Trophoblast cell (in vitro differentiated cells and primary cell): ENCODE data around the gene ESRRG.

Source experiments
- DNase-seq, 2 donors: peaks; one replicate each; pipeline ENCODE4 v3.0.0-alpha.2; 2016
- H2AFZ ChIP-seq: 2 replicates; pipeline ENCODE4 v1.6.1; 2013; ENCODE audit warnings: low read length, moderate library complexity, mild to moderate bottlenecking; ENCODE audit not compliant: insufficient read depth, poor library complexity
- H2AK5ac ChIP-seq: 2 replicates; pipeline ENCODE4 v1.6.1; 2013; ENCODE audit warnings: mild to moderate bottlenecking, low read length
- H2BK120ac ChIP-seq: 2 replicates; pipeline ENCODE4 v1.6.1; 2013; ENCODE audit warnings: low read length, mild to moderate bottlenecking, moderate library complexity; ENCODE audit not compliant: insufficient read depth, poor library complexity
- H2BK12ac ChIP-seq: 2 replicates; pipeline ENCODE4 v1.6.1; 2013; ENCODE audit warnings: mild to moderate bottlenecking, low read length, moderate library complexity
- H2BK5ac ChIP-seq: 2 replicates; pipeline ENCODE4 v1.6.1; 2013; ENCODE audit warnings: low read length, low read depth, moderate library complexity, mild to moderate bottlenecking; ENCODE audit not compliant: poor library complexity
- H3K14ac ChIP-seq: 2 replicates; pipeline ENCODE4 v1.6.1; 2013; ENCODE audit warnings: mild to moderate bottlenecking, low read length
- H3K18ac ChIP-seq: 2 replicates; pipeline ENCODE4 v1.6.1; 2013; ENCODE audit warnings: mild to moderate bottlenecking, low read length
- H3K23ac ChIP-seq: 2 replicates; pipeline ENCODE4 v1.6.1; 2013; ENCODE audit warnings: low read length
- H3K27ac ChIP-seq: 2 replicates; pipeline ENCODE4 v1.5.1; 2013; ENCODE audit warnings: low read depth, mild to moderate bottlenecking, inconsistent platforms, low read length, moderate library complexity
- H3K27me3 ChIP-seq: 2 replicates; pipeline ENCODE4 v1.6.1; 2013; ENCODE audit warnings: inconsistent platforms, mild to moderate bottlenecking, low read length, moderate library complexity; ENCODE audit not compliant: insufficient read depth
- H3K36me3 ChIP-seq, 2 experiments: 1 replicate in 1 of 2; 2 replicates in 1 of 2; pipeline ENCODE4 v1.6.1; 2013; ENCODE audit warnings: low read length in 2 of 2, mild to moderate bottlenecking in 2 of 2, moderate library complexity in 1 of 2; ENCODE audit not compliant: insufficient read depth in 2 of 2, control insufficient read depth in 1 of 2
- H3K4ac ChIP-seq: 2 replicates; pipeline ENCODE4 v1.6.1; 2013; ENCODE audit warnings: low read depth, mild to moderate bottlenecking, low read length, moderate library complexity
- H3K4me1 ChIP-seq, 2 experiments: 1 replicate in 1 of 2; 2 replicates in 1 of 2; pipeline ENCODE4 v1.6.1; 2013; ENCODE audit warnings: low read length in 2 of 2, mild to moderate bottlenecking in 2 of 2, moderate library complexity in 1 of 2; ENCODE audit not compliant: insufficient read depth in 2 of 2, control insufficient read depth in 1 of 2
- H3K4me2 ChIP-seq: 2 replicates; pipeline ENCODE4 v1.6.1; 2013; ENCODE audit warnings: inconsistent platforms, mild to moderate bottlenecking, low read length, moderate library complexity
- H3K4me3 ChIP-seq: 2 replicates; pipeline ENCODE4 v1.5.1; 2013; ENCODE audit warnings: mild to moderate bottlenecking, low read depth, low read length, inconsistent platforms
- H3K79me1 ChIP-seq: one replicate; pipeline ENCODE4 v1.6.1; 2013; ENCODE audit warnings: low read length
- H3K79me2 ChIP-seq: 2 replicates; pipeline ENCODE4 v1.6.1; 2013; ENCODE audit warnings: low read length, mild to moderate bottlenecking; ENCODE audit not compliant: control insufficient read depth, insufficient read depth, poor library complexity
- H3K9ac ChIP-seq: 2 replicates; pipeline ENCODE4 v1.6.1; 2013; ENCODE audit warnings: mild to moderate bottlenecking, low read length
- H3K9me3 ChIP-seq: 2 replicates; pipeline ENCODE4 v1.6.1; 2013; ENCODE audit warnings: low read depth, mild to moderate bottlenecking, control low read depth, inconsistent platforms, low read length; ENCODE audit not compliant: insufficient read depth
- H4K12ac ChIP-seq: 2 replicates; pipeline ENCODE4 v1.6.1; 2013; ENCODE audit warnings: low read depth, mild to moderate bottlenecking, low read length, moderate library complexity
- H4K8ac ChIP-seq: 2 replicates; pipeline ENCODE4 v1.6.1; 2013; ENCODE audit warnings: low read depth, mild to moderate bottlenecking, low read length, moderate library complexity
- H4K91ac ChIP-seq: one replicate; pipeline ENCODE4 v1.6.1; 2013; ENCODE audit warnings: low read depth, mild to moderate bottlenecking, low read length, moderate library complexity
- WGBS: extraction: QIAGEN DNeasy Blood & Tissue Kit; methylation state at CpG from one replicate; pipeline ENCODE4 v1.1.7; 2013; ENCODE audit warnings: missing lambda C conversion rate; ENCODE audit not compliant: insufficient read length, insufficient coverage; ENCODE audit errors: extremely low coverage; 5-methylcytosine and 5-hydroxymethylcytosine counted together

ESRRG gene

DNA sequence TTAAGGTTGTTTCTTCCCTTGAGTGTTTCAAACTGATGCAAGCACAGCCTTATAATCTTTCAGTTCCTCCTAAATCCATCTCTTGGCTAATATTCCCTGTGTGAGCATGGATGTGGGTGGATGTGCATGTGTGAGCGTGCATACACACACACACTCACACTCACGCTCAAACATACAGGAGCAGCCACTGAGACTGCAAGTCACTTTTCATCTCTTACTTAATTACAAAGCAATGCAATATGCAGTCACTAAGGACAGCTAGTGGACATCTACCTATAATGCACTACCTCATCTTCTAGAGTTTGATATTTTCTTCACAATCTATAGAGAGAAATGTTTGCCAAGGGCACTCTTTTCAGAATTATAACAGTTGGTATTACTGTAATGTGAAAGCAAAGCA is 1.4 kb downstream of the ESRRG start:
- no peak overlapping the region for H3K4me3 ChIP-seq
- DNase-seq = peak in 1 of 2 donors; percentile 21
- H3K23ac ChIP-seq = no peak overlapping the region
- no peak overlapping the region for H3K18ac ChIP-seq
- WGBS = no CpG with 5 or more reads among the region's 2 CpGs
- H3K4me1 ChIP-seq = no peaks in the 10 kb centered on the region
- H3K4me2 ChIP-seq = no peak overlapping the region
- H2AFZ ChIP-seq = no peak overlapping the region
- H3K9me3 ChIP-seq = no peaks in the 10 kb centered on the region
- H2BK5ac ChIP-seq = no peak overlapping the region
- no peak overlapping the region for H3K27ac ChIP-seq
- H3K14ac ChIP-seq = no peak overlapping the region
- no peaks in the 10 kb centered on the region for H3K79me1 ChIP-seq
- H3K36me3 ChIP-seq = no peaks in the 10 kb centered on the region
- H4K91ac ChIP-seq = no peak overlapping the region
- H2BK120ac ChIP-seq = no peak overlapping the region
- no peak overlapping the region for H3K9ac ChIP-seq
- no peak overlapping the region for H3K4ac ChIP-seq
- H2AK5ac ChIP-seq = no peak overlapping the region
- H2BK12ac ChIP-seq = no peak overlapping the region
- H3K79me2 ChIP-seq = no peaks in the 10 kb centered on the region
- no peak overlapping the region for H4K8ac ChIP-seq
- H3K27me3 ChIP-seq = no peaks in the 10 kb centered on the region
- H4K12ac ChIP-seq = no peak overlapping the region

DNA sequence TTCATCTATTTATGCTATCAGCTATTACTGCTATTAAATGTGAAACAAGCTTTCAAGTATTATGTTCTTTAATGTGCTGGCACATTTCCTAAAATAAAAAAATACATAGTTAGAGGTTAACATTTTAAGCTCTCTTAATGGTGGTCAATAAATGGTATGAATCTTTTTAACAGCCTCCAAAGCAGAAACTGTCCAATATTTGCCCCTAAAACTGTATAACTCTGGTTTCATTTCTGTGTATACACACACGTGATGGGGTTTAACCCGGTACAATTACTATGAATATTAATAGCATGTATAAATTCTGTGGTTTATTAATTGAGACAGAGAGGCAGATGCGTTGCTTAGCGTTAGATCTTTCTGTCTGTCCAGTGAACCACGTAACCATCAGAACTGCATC is 2.2 kb downstream of the ESRRG start:
- no peak overlapping the region for H2AK5ac ChIP-seq
- H2BK5ac ChIP-seq = no peak overlapping the region
- H3K79me2 ChIP-seq = no peaks in the 10 kb centered on the region
- no peak overlapping the region for H3K23ac ChIP-seq
- no peak overlapping the region for H3K27ac ChIP-seq
- H2AFZ ChIP-seq = no peak overlapping the region
- no peaks in the 10 kb centered on the region for H3K9me3 ChIP-seq
- H4K12ac ChIP-seq = no peak overlapping the region
- no peak for DNase-seq
- no CpG with 5 or more reads among the region's 5 CpGs for WGBS
- no peak overlapping the region for H3K14ac ChIP-seq
- H4K91ac ChIP-seq = no peak overlapping the region
- H2BK12ac ChIP-seq = no peak overlapping the region
- H3K79me1 ChIP-seq = no peaks in the 10 kb centered on the region
- H3K4me3 ChIP-seq = no peak overlapping the region
- H3K4ac ChIP-seq = no peak overlapping the region
- H3K18ac ChIP-seq = no peak overlapping the region
- no peak overlapping the region for H3K9ac ChIP-seq
- no peaks in the 10 kb centered on the region for H3K36me3 ChIP-seq
- no peak overlapping the region for H2BK120ac ChIP-seq
- H3K27me3 ChIP-seq = no peaks in the 10 kb centered on the region
- H3K4me1 ChIP-seq = no peaks in the 10 kb centered on the region
- no peak overlapping the region for H3K4me2 ChIP-seq
- no peak overlapping the region for H4K8ac ChIP-seq

DNA sequence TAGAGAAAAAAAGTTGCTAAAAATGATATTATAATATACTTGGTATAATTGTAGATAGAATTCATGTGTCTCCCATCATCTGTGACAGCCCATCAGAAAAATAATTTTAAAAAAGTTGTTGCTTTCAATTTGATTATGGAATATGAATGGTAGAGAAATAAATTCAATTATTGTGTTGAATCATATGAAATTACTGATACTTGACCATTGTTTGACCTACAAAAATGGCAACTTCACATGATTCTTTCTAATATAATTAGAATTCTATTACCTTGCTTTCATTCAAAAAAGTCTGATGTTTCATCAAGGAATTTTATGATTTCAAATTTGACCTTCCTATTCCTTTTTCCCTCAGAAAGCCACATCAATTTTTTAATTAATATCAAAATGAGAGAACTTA is 11.5 kb downstream of the ESRRG start:
- Histone ChIP-seq H3K36me3 (no peaks in the 10 kb centered on the region), H4K12ac (no peak overlapping the region), H3K4me3 (no peak overlapping the region), H3K4me1 (no peaks in the 10 kb centered on the region), H4K91ac (no peak overlapping the region), H3K9me3 (no peaks in the 10 kb centered on the region), H2BK120ac (no peak overlapping the region), H3K79me2 (no peaks in the 10 kb centered on the region), H3K4ac (no peak overlapping the region), H3K27ac (no peak overlapping the region), H2BK5ac (no peak overlapping the region), H3K79me1 (no peaks in the 10 kb centered on the region), H3K18ac (no peak overlapping the region), H3K14ac (no peak overlapping the region), H3K23ac (no peak overlapping the region), H4K8ac (no peak overlapping the region), H2AFZ (no peak overlapping the region), H3K27me3 (no peaks in the 10 kb centered on the region), H3K4me2 (no peak overlapping the region), H2AK5ac (no peak overlapping the region), H2BK12ac (no peak overlapping the region), H3K9ac (no peak overlapping the region)
- DNase-seq = no peak

DNA sequence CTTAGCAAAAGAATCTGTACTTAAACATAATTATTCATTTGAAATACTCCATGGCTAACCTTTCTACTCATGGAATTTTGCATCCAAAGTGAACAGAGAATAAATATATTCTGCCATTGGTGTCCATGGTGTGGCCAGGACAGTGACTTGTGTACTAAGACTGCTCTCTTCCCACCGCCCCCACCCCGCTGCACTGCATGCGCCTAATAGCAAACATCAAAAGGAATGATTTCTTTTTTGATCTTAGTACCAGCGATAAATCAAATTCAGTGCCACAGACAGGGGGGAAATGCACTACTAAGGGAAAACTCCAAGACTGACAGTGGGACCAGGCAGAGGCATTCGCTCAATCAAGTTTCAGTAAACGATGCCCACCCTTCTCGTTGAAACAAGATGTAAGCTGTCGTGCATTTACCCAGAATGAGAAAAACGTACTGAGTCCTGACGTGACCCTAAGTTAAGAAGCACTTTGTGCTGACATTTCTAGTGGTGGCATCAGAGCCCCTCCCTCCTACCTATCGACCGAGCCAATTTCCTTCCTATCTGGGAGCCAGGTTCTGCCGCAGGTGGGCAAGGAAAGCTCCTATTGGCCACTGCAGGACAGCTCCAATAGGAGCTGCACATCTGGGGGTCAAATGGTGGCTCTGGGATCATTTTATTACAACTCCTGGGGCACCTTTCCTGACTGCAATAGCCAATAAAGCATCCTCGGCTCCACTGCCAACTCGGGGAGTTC is 12.5 kb downstream of the ESRRG start:
- H3K79me2 ChIP-seq = no peaks in the 10 kb centered on the region
- no peak overlapping the region for H3K4me2 ChIP-seq
- H3K4ac ChIP-seq = no peak overlapping the region
- no peaks in the 10 kb centered on the region for H3K79me1 ChIP-seq
- H3K9ac ChIP-seq = no peak overlapping the region
- no peaks in the 10 kb centered on the region for H3K36me3 ChIP-seq
- no peaks in the 10 kb centered on the region for H3K9me3 ChIP-seq
- no peak overlapping the region for H3K14ac ChIP-seq
- no peak overlapping the region for H3K4me3 ChIP-seq
- H2AK5ac ChIP-seq = no peak overlapping the region
- no peak overlapping the region for H3K23ac ChIP-seq
- no peak overlapping the region for H3K18ac ChIP-seq
- H3K27ac ChIP-seq = no peak overlapping the region
- no peak overlapping the region for H2AFZ ChIP-seq
- H3K4me1 ChIP-seq = no peaks in the 10 kb centered on the region
- H4K91ac ChIP-seq = no peak overlapping the region
- H4K8ac ChIP-seq = no peak overlapping the region
- no peak for DNase-seq
- H4K12ac ChIP-seq = no peak overlapping the region
- H2BK5ac ChIP-seq = no peak overlapping the region
- no peak overlapping the region for H2BK120ac ChIP-seq
- no peaks in the 10 kb centered on the region for H3K27me3 ChIP-seq
- no peak overlapping the region for H2BK12ac ChIP-seq
- no CpG with 5 or more reads among the region's 15 CpGs for WGBS
